ENCODE results near the gene ZNF577. TPM values are rescaled to one million over a fixed set of nuclear protein-coding genes. Genes with fewer than 3 reads are reported as not detected.

ZNF577 gene
- total RNA-seq, result 10 to 100 TPM; 14.5 to 30.4 TPM

GRCh38 chr19:51887522-51888498 lies at the start of gene ZNF577:
Gene ZNF577 (minus strand): TSS chr19:51887951. CDS start chr19:51880382, 7,569 bp downstream.
- ATAC-seq (ENCODE audit: insufficient number of reproducible peaks, low FRiP score, low read depth), result peak; percentile 82

GRCh38 chr19:51931921-51932320 lies 44.2 kb upstream of the ZNF577 start:
- Histone ChIP-seq H3K4me1 (ENCODE audit: control insufficient read depth in 1 of 2, low read depth in 2 of 2) (peaks cover 3 to 12% of the 10 kb centered on the region in 2 donors), H3K4me3 (no peak overlapping the region), H3K27me3 (replicated peaks; ENCODE audit: insufficient read depth) (no peaks in the 10 kb centered on the region), H3K9me3 (peaks cover 30% of the 10 kb centered on the region), H3K27ac (no peak overlapping the region), H3K36me3 (peaks cover 62% of the 10 kb centered on the region)
- no peak for ATAC-seq (ENCODE audit: insufficient number of reproducible peaks, low FRiP score, low read depth)
- DNase-seq (ENCODE audit: low spot score), result no peak
- TF ChIP-seq CTCF (IDR thresholded peaks at IDR 0.05), result no peak

More at GRCh38 chr19:51887522-51888498, at the start of gene ZNF577:
- DNase-seq (ENCODE audit: low spot score), result peak; percentile 63
- H3K9me3 ChIP-seq, result peaks cover 39% of the 10 kb centered on the region
- TF ChIP-seq CTCF (IDR thresholded peaks at IDR 0.05), result no peak
- H3K36me3 ChIP-seq, result peaks cover 27% of the 10 kb centered on the region
- H3K27me3 ChIP-seq (replicated peaks; ENCODE audit: insufficient read depth), result no peaks in the 10 kb centered on the region
- peak within 1 kb of the TSS; percentile 89 for H3K4me3 ChIP-seq
- peak within 1 kb of the TSS; percentile 58 to 73 for H3K27ac ChIP-seq
- peaks cover 0 to 7% of the 10 kb centered on the region in 2 donors for H3K4me1 ChIP-seq (ENCODE audit: control insufficient read depth in 1 of 2, low read depth in 2 of 2)

GRCh38 chr19:51927859-51928258 lies 40.1 kb upstream of the ZNF577 start:
- peak overlapping the region in 1 of 2 donors; percentile 87 for H3K27ac ChIP-seq
- H3K9me3 ChIP-seq, result peaks cover 3% of the 10 kb centered on the region
- peaks cover 23% of the 10 kb centered on the region for H3K36me3 ChIP-seq
- H3K4me1 ChIP-seq (ENCODE audit: control insufficient read depth in 1 of 2, low read depth in 2 of 2), result peaks cover 3 to 12% of the 10 kb centered on the region in 2 donors
- no peak for TF ChIP-seq CTCF (IDR thresholded peaks at IDR 0.05)
- DNase-seq (ENCODE audit: low spot score), result no peak
- peak overlapping the region; percentile 90 for H3K4me3 ChIP-seq
- ATAC-seq (ENCODE audit: insufficient number of reproducible peaks, low FRiP score, low read depth), result no peak
- no peaks in the 10 kb centered on the region for H3K27me3 ChIP-seq (replicated peaks; ENCODE audit: insufficient read depth)

- Histone ChIP-seq H3K27ac (peak within 1 kb of the TSS; percentile 75 to 87), H3K27me3 (replicated peaks; ENCODE audit: insufficient read depth) (no peaks in the 10 kb centered on the region), H3K4me1 (ENCODE audit: control insufficient read depth in 1 of 2, low read depth in 2 of 2) (peaks cover 3 to 12% of the 10 kb centered on the region in 2 donors), H3K9me3 (peaks cover 9% of the 10 kb centered on the region), H3K36me3 (peaks cover 16% of the 10 kb centered on the region), H3K4me3 (peak within 1 kb of the TSS; percentile 90)
- DNase-seq (ENCODE audit: low spot score), result peak; percentile 52
- ATAC-seq (ENCODE audit: insufficient number of reproducible peaks, low FRiP score, low read depth), result peak; percentile 92
- TF ChIP-seq CTCF (IDR thresholded peaks at IDR 0.05), result no peak
Observed at GRCh38 chr19:51926784-51927741, 39.3 kb upstream of the ZNF577 start, which contains the start of gene ZNF613. Gene ZNF613 (plus strand): TSS chr19:51927472. CDS start chr19:51936221, 8,749 bp downstream.
